HG03457 (cell line): ENCODE measurements around the gene CHST6.
"Not testable (repeated sequence)": the region's sequence is repeated elsewhere in the genome, so short reads cannot be mapped to it uniquely, and the experiment has no call there.

ENCODE experiments used
- ATAC-seq: cut with Tn5 transposase; IDR thresholded peaks from one replicate; pipeline ENCODE4 v1.9.1; 2021; ENCODE audit warnings: moderate number of reproducible peaks; ENCODE audit not compliant: unreplicated experiment

Gene CHST6

DNA sequence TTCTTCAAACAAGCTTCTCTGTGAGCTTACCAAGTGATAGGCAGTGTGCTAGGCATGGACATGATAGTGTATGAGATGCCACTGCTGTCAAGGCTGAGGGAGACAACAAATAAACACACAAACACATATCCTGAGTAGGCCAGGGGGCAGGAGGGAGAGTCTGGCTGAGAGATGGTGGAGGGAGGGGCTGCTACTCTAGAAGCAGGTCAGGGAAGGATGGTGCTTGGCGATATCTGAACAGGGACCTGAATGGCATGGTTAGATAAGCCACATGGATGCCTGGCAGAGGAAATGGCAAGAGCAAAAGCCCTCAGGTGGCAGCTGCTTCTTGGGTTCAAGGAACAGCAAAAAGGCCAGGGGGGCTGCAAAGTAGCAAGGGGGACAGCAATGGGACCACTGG, 8.6 kb upstream of the CHST6 start:
- no peak for ATAC-seq

DNA sequence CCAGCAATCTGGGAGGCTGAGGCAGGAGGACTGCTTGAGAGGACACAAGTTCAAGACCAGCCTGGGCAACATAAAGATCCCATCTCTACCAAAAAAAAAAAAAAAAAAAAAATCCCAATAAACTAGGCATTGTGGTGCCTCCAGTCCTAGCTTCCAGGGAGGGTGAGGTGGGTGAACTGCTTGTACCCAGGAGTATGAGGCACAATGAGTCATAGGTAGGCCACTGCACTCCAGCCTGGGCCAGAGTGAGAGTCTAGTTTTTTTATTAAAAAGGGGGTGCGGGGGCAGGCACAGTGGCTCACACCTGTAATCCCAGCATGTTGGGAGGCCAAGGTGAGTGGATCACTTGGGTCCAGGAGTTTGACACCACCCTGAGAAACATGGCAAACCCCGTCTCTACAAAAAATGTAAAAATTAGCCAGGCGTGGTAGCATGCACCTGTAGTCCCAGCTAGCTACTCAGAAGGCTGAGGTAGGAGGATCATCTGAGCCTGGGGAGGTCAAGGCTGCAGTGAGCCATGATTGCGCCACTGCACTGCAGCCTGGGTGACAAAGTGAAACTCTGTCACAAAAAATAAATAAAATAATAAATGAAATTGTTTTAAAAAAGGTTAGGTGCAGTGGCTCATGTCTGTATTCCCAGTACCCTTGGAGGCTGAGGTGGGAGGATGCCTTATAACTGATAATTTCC, 7.8 kb upstream of the CHST6 start:
- ATAC-seq = no peak

- ATAC-seq = not testable (repeated sequence)
These were observed 6.6 kb upstream of the CHST6 start for GRCh38 chr16:75501820-75502219.

GRCh38 chr16:75501359-75501758, 6.1 kb upstream of the CHST6 start:
- no peak for ATAC-seq

GRCh38 chr16:75498605-75499322, 3.5 kb upstream of the CHST6 start:
- not testable (repeated sequence) for ATAC-seq

DNA sequence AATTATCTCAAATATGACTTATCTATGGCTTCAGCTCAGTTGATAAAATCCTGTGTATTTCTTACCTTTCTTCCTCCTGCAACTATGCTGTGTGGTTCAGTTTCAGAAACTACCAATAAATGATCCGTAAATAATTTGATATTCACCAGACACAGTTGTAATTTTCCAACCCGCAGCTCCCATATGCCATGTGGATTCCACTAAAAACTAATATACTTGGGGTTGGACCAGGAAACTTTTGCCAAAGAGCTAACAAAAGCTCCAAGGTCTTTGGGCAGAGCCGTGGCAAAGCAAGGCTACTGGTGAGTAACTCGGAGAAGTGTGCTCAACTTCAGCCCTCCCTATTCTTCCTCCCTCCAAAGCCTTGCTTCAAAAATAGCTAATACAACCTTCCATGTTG, 2.3 kb upstream of the CHST6 start:
- no peak for ATAC-seq

- no peak for ATAC-seq
These were observed 573 bp downstream of the CHST6 start for GRCh38 chr16:75494661-75495075.

- ATAC-seq = no peak
These were observed 1.1 kb downstream of the CHST6 start for GRCh38 chr16:75494184-75494583.

DNA sequence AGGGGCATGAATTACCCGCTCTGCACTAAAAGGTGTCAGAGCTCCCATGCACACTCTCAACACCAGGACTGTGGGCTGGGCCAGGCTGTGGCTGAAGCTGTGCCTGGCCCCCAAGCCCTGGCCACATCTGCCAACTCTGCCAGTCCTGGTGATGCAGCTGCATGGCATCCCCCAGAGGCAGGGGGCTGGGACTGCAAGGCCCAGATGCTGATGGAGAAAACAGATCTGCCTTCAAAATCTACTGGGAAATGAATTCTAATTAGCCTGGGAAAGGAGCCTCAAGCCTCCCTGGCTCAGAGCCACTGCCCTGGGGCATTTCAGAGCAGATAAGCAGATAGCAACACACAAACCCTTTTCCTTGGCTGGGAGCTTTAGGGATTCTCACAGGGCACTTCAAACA, 3.4 kb downstream of the CHST6 start:
- no peak for ATAC-seq

GRCh38 chr16:75488322-75488721, 6.9 kb downstream of the CHST6 start:
- no peak for ATAC-seq

DNA sequence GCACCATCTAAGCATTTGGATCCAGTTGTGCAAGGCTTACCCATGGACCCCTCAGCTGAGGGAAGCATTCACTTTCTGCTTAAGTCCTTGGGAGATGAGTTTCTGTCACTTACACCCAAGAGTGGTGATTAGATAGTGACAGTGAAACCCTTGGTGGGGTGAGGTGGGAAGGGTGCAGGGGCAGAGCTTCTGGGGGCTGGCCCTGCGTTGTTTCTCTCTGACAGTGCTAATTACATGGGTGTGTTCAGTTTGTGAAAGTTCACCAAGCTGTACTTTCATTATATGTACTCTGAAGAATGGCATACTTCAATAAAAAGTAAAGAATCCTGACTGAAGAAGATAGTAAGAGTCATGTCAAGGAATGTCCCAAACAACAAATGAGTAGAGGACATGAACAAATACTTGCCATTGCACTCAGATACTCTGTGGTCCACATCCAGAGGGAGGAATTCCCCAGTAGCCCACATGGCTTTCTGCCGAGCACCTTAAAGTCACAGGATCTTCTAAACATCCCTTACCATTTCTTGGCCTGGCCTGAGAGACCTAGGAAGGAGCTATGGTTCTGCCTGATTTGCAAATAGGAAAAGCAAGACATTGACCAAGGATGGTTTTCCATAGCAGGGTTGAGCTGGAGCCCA, 8.4 kb downstream of the CHST6 start:
- no peak for ATAC-seq

GRCh38 chr16:75486014-75486675, 9.1 kb downstream of the CHST6 start:
- no peak for ATAC-seq

DNA sequence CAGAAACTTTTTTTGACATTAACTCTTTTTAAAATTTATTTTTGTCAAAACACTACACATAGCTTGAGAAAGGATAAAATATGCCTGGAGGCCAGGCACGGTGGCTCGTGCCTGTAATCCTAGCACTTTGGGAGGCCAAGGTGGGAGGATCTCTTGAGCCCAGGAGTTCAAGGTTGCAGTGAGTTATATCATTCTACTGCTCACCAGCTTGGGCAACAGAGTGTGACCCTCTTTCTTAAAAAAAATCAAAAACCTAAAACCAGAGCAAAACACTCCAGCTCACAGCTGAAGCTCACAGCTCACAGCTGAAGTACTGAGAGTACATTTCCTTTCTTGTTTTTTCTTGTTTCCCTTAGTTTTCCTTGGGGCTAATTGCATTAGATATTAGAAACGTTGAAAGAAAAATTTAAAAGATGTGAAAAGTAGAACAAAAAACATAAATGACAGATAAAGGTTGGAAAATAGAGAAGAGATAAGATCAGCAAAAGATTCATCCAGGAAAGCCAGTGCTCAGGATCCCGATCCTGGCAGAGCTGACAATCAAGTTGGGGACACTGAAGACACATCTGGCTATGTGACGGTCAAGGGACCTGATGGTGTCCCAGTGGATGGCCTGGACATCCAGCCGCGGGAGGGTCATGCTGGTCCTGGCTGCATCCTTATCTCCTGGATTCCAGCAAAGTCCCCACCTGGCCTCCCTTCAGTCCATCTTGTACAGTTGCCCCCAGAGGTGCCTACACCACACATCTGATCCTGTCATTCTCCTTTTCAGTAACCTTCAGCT, 9.8 kb downstream of the CHST6 start:
- no peak for ATAC-seq

GRCh38 chr16:75483222-75483621, 12.0 kb downstream of the CHST6 start:
- no peak for ATAC-seq

DNA sequence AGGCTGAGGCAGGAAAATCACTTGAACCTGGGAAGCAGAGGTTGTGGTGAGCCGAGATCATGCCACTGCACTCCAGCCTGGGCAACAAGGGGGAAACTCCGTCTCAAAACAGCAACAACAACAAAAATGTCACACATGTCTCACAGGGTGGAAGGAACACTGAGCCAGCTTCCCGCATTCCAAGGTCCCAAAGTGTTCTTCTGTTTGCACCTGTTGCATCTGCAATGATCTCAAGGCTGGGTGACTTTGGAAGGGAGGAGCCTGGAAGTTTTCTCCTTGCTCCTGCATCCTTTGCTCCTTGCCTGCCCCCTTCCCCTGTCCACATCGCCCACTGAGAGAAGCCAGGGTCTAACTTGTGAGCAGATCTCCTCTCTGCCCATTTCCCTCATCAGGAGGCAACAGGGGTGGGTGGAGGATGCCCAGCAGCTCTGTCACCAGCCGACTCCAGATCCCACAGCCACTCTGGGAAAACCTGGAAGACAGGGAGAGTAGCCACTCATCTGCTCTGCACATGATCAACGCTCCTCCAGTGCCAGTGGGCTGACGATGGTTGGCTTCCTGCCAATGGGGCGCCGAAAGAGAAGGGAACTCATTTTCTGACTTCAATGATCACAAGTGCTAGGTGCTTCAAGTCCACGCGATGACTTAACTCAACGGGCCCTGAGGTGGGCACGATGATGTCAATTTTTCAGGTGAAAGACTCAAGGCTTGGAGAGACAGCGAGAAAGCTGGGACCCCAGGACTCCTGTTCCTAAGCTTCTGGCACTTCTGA, 12.6 kb downstream of the CHST6 start:
- ATAC-seq = no peak

DNA sequence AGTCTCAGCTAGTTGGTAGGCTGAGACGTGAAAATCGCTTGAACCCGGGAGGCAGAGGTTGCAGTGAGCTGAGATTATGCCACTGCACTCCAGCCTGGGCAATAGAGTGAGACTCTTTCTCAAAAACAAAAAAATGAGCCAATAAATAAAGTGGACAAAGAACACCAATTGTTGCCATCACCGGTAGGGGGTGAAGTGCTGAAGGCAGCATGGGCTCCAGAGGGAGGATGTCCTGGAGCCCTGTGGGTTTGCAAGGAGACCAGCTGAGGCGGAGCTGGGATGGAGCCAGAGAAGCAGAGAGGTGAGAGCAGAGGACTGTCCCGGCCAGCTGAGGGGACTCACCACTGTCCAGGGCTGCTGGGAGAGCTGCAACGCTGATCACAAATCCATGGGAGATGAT, 13.8 kb downstream of the CHST6 start:
- ATAC-seq = no peak

DNA sequence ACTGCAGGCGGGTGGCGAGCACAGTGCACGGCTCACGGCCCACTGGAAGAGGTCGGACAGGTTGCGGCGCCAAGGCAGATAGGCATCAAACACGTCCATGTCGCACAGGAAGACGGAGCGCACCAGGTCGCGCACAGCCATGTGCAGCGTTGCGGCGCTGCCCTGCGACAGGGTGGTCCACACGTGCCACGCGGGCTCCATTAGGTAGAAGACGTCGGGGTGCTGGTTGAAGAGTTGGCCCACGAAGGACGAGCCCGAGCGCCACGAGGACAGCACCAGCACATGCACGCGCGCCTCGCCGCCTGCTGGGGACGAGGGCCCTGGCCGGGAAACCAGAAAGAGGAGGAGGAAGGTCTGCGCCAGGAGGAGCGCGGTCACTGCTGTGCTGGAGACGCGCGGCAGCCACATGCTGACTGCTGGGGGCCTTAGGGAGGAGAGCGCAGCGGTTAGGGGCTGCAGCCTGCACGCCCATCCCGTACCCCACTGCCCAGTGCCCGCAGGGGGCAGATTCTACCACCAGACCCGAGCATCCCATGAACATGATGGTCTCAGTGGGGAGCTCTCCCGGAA, 15.7 kb downstream of the CHST6 start:
- no peak for ATAC-seq

- ATAC-seq = no peak
These were observed 16.5 kb downstream of the CHST6 start for GRCh38 chr16:75478480-75479345.
